Spleen (tissue), 11 donors: ENCODE measurements around the gene AKAP13. TPM values are rescaled to one million over a fixed set of nuclear protein-coding genes. Genes with fewer than 3 reads are reported as not detected.

Experiments used
- DNase-seq: peaks from one replicate; pipeline ENCODE4 v3.0.0-alpha.2; 2020
- H3K27ac ChIP-seq, 8 donors: fragments of 200-600 bp; sonication (generic) in 7 of 8; 1 replicate in 4 of 8; 2 replicates in 4 of 8; pipeline versions ENCODE4 v1.5.0 to v1.8.0; 2016 to 2021; ENCODE audit warnings: inconsistent platforms in 4 of 8, mild to moderate bottlenecking in 4 of 8, moderate library complexity in 1 of 8
- H3K27me3 ChIP-seq, 7 donors: fragments of 200-600 bp; sonication (generic) in 6 of 7; replicated peaks in 1 of 7; 1 replicate in 4 of 7; 2 replicates in 3 of 7; pipeline versions ENCODE4 v1.5.0 to v1.8.0; 2016 to 2021; ENCODE audit warnings: inconsistent platforms in 3 of 7, mild to moderate bottlenecking in 1 of 7
- H3K36me3 ChIP-seq, 6 donors: fragments of 200-600 bp; sonication (generic) in 5 of 6; 1 replicate in 4 of 6; 2 replicates in 2 of 6; pipeline versions ENCODE4 v1.5.0 to v1.8.0; 2016 to 2021; ENCODE audit warnings: inconsistent platforms in 2 of 6
- H3K4me1 ChIP-seq, 6 donors: fragments of 200-600 bp; sonication (generic) in 5 of 6; 1 replicate in 3 of 6; 2 replicates in 3 of 6; pipeline versions ENCODE4 v1.5.0 to v1.8.0; 2016 to 2021; ENCODE audit warnings: inconsistent platforms in 3 of 6
- H3K4me3 ChIP-seq, 8 donors: fragments of 200-600 bp; sonication (generic) in 7 of 8; 1 replicate in 4 of 8; 2 replicates in 4 of 8; pipeline versions ENCODE4 v1.5.0 to v1.8.0; 2016 to 2021; ENCODE audit warnings: inconsistent platforms in 4 of 8, mild to moderate bottlenecking in 4 of 8, moderate library complexity in 2 of 8
- H3K9me3 ChIP-seq, 8 donors: fragments of 200-600 bp; sonication (generic) in 7 of 8; 1 replicate in 4 of 8; 2 replicates in 4 of 8; pipeline versions ENCODE4 v1.5.0 to v1.8.0; 2016 to 2021; ENCODE audit warnings: inconsistent platforms in 4 of 8
- CTCF ChIP-seq, 11 experiments: fragments of 200-600 bp in 7 of 11; fragments of 450-650 bp in 4 of 11; sonication (generic) in 4 of 11; IDR thresholded peaks in 8 of 11; conservative IDR thresholded peaks in 3 of 11; 1 replicate in 7 of 11; 2 replicates in 4 of 11; pipeline versions ENCODE4 v1.4.0 to v1.8.0; 2016 to 2021; ENCODE audit warnings: antibody characterized with exemption in 11 of 11, inconsistent platforms in 4 of 11, mild to moderate bottlenecking in 1 of 11
- POLR2A ChIP-seq, 3 donors: fragments of 450-650 bp; IDR thresholded peaks; one replicate each; pipeline ENCODE4 v1.5.1; 2017; ENCODE audit warnings: antibody characterized with exemption in 3 of 3, mild to moderate bottlenecking in 1 of 3
- POLR2AphosphoS5 ChIP-seq, 3 donors: sonication (generic); formaldehyde crosslinking; IDR thresholded peaks; one replicate each; pipeline ENCODE4 v1.5.1; 2017; ENCODE audit warnings: antibody characterized with exemption in 3 of 3
- whole genome bisulfite sequencing, 5 donors: extraction: QIAGEN DNeasy Blood & Tissue Kit in 3 of 5; methylation state at CpG; one replicate each; pipeline versions ENCODE4 v1.1.5 to v1.1.7; 2013 to 2018; 5-methylcytosine and 5-hydroxymethylcytosine counted together
- intact Hi-C: fragments of 100-400 bp; cut with DNase I; formaldehyde crosslinking; loops from one replicate; pipeline ENCODE4 v1.15.0; 2023; ENCODE audit warnings: low total_unique reads
- polyA plus RNA-seq, 3 donors: library from polyadenylated mRNA; stranded (reverse); fragments of 200-250 nt; gene quantifications; one replicate each; pipeline ENCODE4 v1.2.1, GENCODE V29; 2013
- total RNA-seq, 7 donors: library from RNA; depleted of rRNA in 3 of 7; stranded (reverse); fragments of >200 nt in 3 of 7; fragmentation: NEBNext Ultra II Directional in 4 of 7; extraction: Animal tissue kit (Norgen Biotek cat#: 25700) in 4 of 7; gene quantifications; one replicate each; pipeline versions ENCODE4 v1.1.0 to v1.2.1, GENCODE V29; 2016 to 2021
- donor health status: healthy with polysubstance abuse.
- donor health status: DM: no; HTN: no; CAD: no; lungs with moderate emphysema.
- donor health status: DM: no; HTN: no; CAD: no.
- donor health status: Bipolar disorder and iron deficiency.
- donor health status: healthy.
- donor health status: DM: no; HTN: no; CAD: no.
- donor health status: DM: yes; HTN: yes; CAD: no.

AKAP13 gene
- total and polyA plus RNA-seq, 10 donors, result 35.4 to 413 (median 260) TPM

GRCh38 chr15:85451099-85451700, 70.8 kb downstream of the AKAP13 start:
- DNase-seq, result no peak
- 84 to 100% (median 97%) methylated on average over 3 of the region's 3 CpGs for WGBS, 5 donors
- Histone ChIP-seq H3K27me3 (no peaks in the 10 kb centered on the region), H3K4me3 (no peak overlapping the region), H3K4me1 (peaks cover 0 to 38% (median 20%) of the 10 kb centered on the region in 6 donors), H3K27ac (no peak overlapping the region), H3K9me3 (peaks cover 0 to 31% (median 25%) of the 10 kb centered on the region in 8 donors), H3K36me3 (no peaks in the 10 kb centered on the region)
- intact Hi-C loops, result no loop called here
- no peak for TF ChIP-seq POLR2A (IDR thresholded peaks at IDR 0.05)
- no peak for TF ChIP-seq POLR2AphosphoS5 (IDR thresholded peaks at IDR 0.05)
- no peak for TF ChIP-seq CTCF (IDR thresholded peaks at IDR 0.05 in 8 of 11, conservative IDR thresholded peaks at IDR 0.05 in 3 of 11)

- WGBS, 5 donors, result 81 to 96% (median 90%) methylated on average over 1 of the region's 1 CpG
- no peak overlapping the region for H3K27ac ChIP-seq
Measured at GRCh38 chr15:85452436-85452835, 72.0 kb downstream of the AKAP13 start.

GRCh38 chr15:85453144-85453872, 72.9 kb downstream of the AKAP13 start:
- Histone ChIP-seq H3K4me1 (peaks cover 0 to 59% (median 32%) of the 10 kb centered on the region in 6 donors), H3K27me3 (no peaks in the 10 kb centered on the region), H3K27ac (no peak overlapping the region), H3K36me3 (no peaks in the 10 kb centered on the region), H3K9me3 (peaks cover 0 to 30% (median 23%) of the 10 kb centered on the region in 8 donors), H3K4me3 (no peak overlapping the region)
- TF ChIP-seq POLR2A (IDR thresholded peaks at IDR 0.05), result no peak
- TF ChIP-seq POLR2AphosphoS5 (IDR thresholded peaks at IDR 0.05), result no peak
- no peak for TF ChIP-seq CTCF (IDR thresholded peaks at IDR 0.05 in 8 of 11, conservative IDR thresholded peaks at IDR 0.05 in 3 of 11)
- 77 to 89% (median 86%) methylated on average over 3 to 5 of the region's 5 CpGs for WGBS, 5 donors
- DNase-seq, result no peak
- intact Hi-C loops, result no loop called here

More at GRCh38 chr15:85452436-85452835, 72.0 kb downstream of the AKAP13 start:
- intact Hi-C loops, result no loop called here
- Histone ChIP-seq H3K9me3 (peaks cover 0 to 30% (median 24%) of the 10 kb centered on the region in 8 donors), H3K4me3 (no peak overlapping the region), H3K27me3 (no peaks in the 10 kb centered on the region), H3K36me3 (no peaks in the 10 kb centered on the region), H3K4me1 (peaks cover 0 to 51% (median 27%) of the 10 kb centered on the region in 6 donors)
- no peak for TF ChIP-seq CTCF (IDR thresholded peaks at IDR 0.05 in 8 of 11, conservative IDR thresholded peaks at IDR 0.05 in 3 of 11)
- no peak for TF ChIP-seq POLR2A (IDR thresholded peaks at IDR 0.05)
- TF ChIP-seq POLR2AphosphoS5 (IDR thresholded peaks at IDR 0.05), result no peak
- DNase-seq, result no peak

GRCh38 chr15:85454403-85454802, 74.0 kb downstream of the AKAP13 start:
- DNase-seq, result no peak
- intact Hi-C loops, result no loop called here
- no peak for TF ChIP-seq CTCF (IDR thresholded peaks at IDR 0.05 in 8 of 11, conservative IDR thresholded peaks at IDR 0.05 in 3 of 11)
- peaks cover 0 to 25% (median 21%) of the 10 kb centered on the region in 8 donors for H3K9me3 ChIP-seq
- no peaks in the 10 kb centered on the region for H3K27me3 ChIP-seq
- 78 to 86% (median 79%) methylated on average over 7 of the region's 7 CpGs for WGBS, 5 donors
- H3K4me3 ChIP-seq, result no peak overlapping the region
- H3K36me3 ChIP-seq, result no peaks in the 10 kb centered on the region
- peaks cover 0 to 70% (median 37%) of the 10 kb centered on the region in 6 donors for H3K4me1 ChIP-seq
- no peak overlapping the region for H3K27ac ChIP-seq
